GM11168 (cell line): ENCODE results near the gene SETMAR.

Experiments used
- in situ Hi-C: fragments of 300-500 bp; cut with MboI; formaldehyde crosslinking; loops from one replicate; pipeline ENCODE4 v1.12.0; 2022; ENCODE audit warnings: low sequenced_read_pairs; ENCODE audit not compliant: unreplicated experiment

SETMAR gene

DNA sequence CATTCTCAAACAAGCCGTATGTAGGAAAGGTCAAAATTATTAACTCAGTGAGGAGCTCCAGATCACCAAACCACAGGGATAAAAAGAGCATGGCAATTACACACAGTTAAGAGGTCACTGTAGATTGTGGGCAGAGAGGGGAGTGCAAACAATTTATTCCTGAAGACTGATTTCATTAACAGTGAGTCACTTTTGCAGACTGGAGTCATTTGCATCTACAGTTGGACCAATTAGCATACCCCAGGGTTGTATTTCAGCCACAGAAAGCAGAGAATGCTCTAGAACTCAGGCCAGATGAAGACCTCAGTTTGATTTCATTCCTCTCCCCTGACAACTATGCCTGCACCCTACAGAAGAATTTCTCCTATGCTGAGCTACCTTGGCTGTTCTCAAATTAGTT is 40.1 kb downstream of the SETMAR start:
- in situ Hi-C loops, result no loop called here

- in situ Hi-C loops, result loop anchor here (10.0 kb wide), 1 partner anchor 284 kb away; no protein-coding TSS in a partner anchor
Measured at GRCh38 chr3:4350789-4351163, 47.6 kb downstream of the SETMAR start.

DNA sequence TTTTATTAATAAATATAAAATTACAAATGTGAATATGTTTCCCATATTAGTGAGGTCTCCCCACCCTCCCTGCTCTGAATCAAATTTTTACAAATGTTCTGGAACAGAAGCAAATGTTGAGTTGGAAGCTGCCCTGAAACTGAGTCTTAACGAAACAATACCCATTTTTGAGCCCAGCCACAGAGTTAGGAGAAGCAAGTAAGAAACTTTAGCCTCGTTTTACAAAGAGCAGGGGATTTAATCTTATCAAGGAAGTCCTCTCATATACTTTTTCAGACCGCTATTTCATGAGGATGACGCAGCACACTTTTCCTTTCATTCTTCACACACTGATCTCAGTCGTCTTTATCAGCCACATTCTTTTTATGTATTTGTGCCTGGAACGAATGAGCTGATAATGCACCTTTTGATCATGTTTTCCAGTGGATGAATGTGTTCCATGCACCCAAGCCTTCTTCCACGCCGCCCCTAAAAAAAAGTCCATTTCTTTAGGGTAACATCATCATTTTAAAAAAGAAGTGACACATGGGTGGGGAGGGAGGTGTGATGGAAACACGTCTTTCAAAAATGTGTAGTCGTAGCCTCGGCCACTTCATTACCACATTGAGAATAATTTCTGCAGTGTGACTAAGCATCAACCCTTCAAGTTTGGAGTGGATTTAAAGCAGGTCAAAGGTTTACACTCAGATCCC is 48.1 kb downstream of the SETMAR start:
- in situ Hi-C loops, result loop anchor here (10.0 kb wide), 1 partner anchor 283 kb away; no protein-coding TSS in a partner anchor

- in situ Hi-C loops, result loop anchor here (10.0 kb wide), 1 partner anchor 283 kb away; no protein-coding TSS in a partner anchor
Measured at GRCh38 chr3:4351872-4352271, 48.7 kb downstream of the SETMAR start.

DNA sequence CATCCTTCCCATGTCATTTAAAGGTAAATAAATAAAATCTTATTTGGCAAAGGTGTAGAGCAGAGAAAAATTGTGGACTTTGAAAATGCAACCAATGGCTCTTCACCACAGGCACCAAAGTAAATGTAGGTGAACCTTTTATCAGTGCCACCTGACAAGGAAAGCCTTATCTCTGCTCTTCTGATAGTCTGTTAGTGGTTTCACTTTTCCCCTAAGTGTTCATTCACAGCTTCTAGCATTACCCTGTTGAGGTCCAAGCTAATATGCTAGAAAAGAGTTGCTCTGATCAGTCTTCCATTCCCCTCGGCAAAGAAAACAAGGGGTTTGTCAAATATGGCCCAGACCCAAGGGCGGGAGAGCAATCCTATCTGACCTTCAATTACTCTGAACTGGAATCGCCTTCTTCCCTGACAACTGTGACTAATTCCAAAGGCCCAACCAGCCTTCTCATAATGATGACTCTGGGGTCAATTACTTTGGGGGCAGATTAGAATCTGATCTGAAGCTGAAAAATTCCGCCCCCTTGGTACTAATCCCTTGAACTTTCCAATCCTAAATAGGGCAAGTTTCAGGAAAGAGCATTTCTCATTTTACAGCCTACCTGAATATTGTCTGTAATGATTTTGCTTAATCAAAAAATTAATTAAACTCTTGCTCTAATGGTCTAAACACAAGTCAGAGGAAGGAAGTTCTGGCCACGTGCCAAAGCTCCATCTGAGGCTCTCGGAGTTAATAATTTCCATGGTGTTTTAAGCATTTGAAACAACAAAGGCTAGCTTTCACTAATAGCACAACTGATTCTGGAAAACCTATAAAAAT is 52.4 kb downstream of the SETMAR start:
- in situ Hi-C loops, result loop anchor here (10.0 kb wide), 1 partner anchor 279 kb away; no protein-coding TSS in a partner anchor

GRCh38 chr3:4356220-4356540 is 53.0 kb downstream of the SETMAR start:
- in situ Hi-C loops, result loop anchor here (10.0 kb wide), 1 partner anchor 279 kb away; no protein-coding TSS in a partner anchor

DNA sequence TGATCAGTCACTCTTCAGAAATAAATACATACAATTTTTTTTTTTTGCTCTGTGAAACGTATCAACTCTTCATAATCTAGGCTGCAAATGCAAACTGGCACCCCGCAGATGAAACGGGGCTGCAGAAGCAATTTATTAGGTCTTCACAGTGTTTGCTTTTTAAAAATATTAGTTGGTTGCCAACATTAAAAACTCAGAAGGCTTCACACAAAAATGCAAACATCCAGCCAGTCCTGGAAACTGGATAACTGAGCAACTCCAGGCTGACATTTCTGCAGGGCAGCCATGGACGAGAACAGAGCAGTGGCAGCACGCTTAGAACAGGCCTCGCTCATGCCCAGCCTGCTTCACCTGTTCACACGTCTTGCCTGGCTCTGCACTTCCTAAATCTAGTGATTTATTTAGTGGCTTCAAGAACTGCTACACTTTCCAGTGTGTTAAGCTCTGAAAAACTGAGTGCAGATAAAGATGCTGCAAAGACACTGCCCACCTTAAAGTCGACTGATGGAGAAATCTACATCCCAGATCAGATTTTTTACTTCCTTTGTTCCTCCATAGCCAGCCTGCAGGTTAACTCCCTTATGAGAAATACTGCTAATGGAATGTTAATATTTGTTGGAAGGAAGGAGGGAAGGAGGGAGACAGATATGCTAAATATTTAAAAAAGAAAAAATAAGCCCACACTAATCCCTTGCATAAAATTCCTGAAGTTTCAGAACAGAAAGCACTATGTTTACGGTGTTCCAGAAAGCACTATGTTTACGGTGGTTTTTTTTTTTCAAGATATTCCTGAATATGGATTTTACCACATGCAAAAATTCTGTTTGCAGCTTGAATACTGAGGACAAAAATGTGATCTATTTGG is 53.6 kb downstream of the SETMAR start:
- in situ Hi-C loops, result loop anchor here (10.0 kb wide), 1 partner anchor 278 kb away; no protein-coding TSS in a partner anchor

- in situ Hi-C loops, result loop anchor here (10.0 kb wide), 1 partner anchor 277 kb away; no protein-coding TSS in a partner anchor
Measured at GRCh38 chr3:4358273-4358672, 55.1 kb downstream of the SETMAR start.

- in situ Hi-C loops, result loop anchor here (10.0 kb wide), 1 partner anchor 275 kb away; no protein-coding TSS in a partner anchor
Measured at GRCh38 chr3:4359805-4360502, 56.8 kb downstream of the SETMAR start.

DNA sequence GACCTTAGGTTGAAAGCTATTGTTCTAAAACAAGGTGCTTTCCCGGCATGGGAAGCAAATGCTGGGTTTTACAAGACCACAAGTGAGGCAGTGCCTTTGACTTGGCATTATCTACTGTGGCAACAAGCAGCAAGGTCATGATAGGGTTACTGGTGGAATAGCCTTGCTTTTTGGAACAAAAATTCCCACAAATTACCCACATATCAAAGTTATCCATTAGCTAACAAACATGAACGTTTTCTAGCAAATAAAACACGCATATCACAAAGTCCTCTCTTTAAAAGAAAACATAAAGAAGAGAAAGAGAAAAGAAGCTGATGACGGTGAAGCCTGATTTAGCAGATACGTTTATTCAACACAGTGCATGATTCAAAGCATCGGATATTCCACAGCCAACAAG is 57.6 kb downstream of the SETMAR start:
- in situ Hi-C loops, result no loop called here

- in situ Hi-C loops, result no loop called here
Measured at GRCh38 chr3:4362523-4362922, 59.4 kb downstream of the SETMAR start.
